22Rv1 (cell line): ENCODE measurements around the gene CYB561D2.
A peak's percentile ranks its signal among the peaks of the same experiment; 100 is the strongest.

Experiments
- H3K27ac ChIP-seq: fragments of 450-650 bp; 2 replicates; pipeline ENCODE4 v1.5.1; 2017
- CTCF ChIP-seq: fragments of 450-650 bp; IDR thresholded peaks from 2 replicates; pipeline ENCODE4 v1.5.1; 2017; ENCODE audit warnings: mild to moderate bottlenecking
- ZFX ChIP-seq: fragments of 450-650 bp; IDR thresholded peaks from 2 replicates; pipeline ENCODE4 v1.6.1; 2017; ENCODE audit warnings: antibody characterized with exemption, borderline replicate concordance

The CYB561D2 gene

GRCh38 chr3:50330330-50330729 lies 20.3 kb upstream of the CYB561D2 start:
- no peak overlapping the region for H3K27ac ChIP-seq
- TF ChIP-seq CTCF (no peak), ZFX (no peak)

- TF ChIP-seq ZFX (no peak), CTCF (no peak)
- no peak overlapping the region for H3K27ac ChIP-seq
Measured at GRCh38 chr3:50331364-50331907, 19.2 kb upstream of the CYB561D2 start.

GRCh38 chr3:50333744-50334328 lies 16.8 kb upstream of the CYB561D2 start:
- no peak overlapping the region for H3K27ac ChIP-seq

GRCh38 chr3:50334339-50335075 lies 16.2 kb upstream of the CYB561D2 start:
- peak overlapping the region; percentile 90 for H3K27ac ChIP-seq
- TF ChIP-seq ZFX: no peak
- no peak for TF ChIP-seq CTCF

More at GRCh38 chr3:50333744-50334328, 16.8 kb upstream of the CYB561D2 start:
- TF ChIP-seq CTCF: no peak
- no peak for TF ChIP-seq ZFX

GRCh38 chr3:50336452-50337174 lies 14.0 kb upstream of the CYB561D2 start:
- peak overlapping the region; percentile 90 for H3K27ac ChIP-seq
- TF ChIP-seq ZFX: no peak
- no peak for TF ChIP-seq CTCF

GRCh38 chr3:50337175-50337861 lies 13.3 kb upstream of the CYB561D2 start:
- H3K27ac ChIP-seq: peak overlapping the region; percentile 90
- TF ChIP-seq ZFX: no peak
- TF ChIP-seq CTCF: no peak
